ENCODE measurements around the gene DEPDC7. TPM values are rescaled to one million over a fixed set of nuclear protein-coding genes. Genes with fewer than 3 reads are reported as not detected.

The DEPDC7 gene
- total RNA-seq: 3.9 TPM

DNA sequence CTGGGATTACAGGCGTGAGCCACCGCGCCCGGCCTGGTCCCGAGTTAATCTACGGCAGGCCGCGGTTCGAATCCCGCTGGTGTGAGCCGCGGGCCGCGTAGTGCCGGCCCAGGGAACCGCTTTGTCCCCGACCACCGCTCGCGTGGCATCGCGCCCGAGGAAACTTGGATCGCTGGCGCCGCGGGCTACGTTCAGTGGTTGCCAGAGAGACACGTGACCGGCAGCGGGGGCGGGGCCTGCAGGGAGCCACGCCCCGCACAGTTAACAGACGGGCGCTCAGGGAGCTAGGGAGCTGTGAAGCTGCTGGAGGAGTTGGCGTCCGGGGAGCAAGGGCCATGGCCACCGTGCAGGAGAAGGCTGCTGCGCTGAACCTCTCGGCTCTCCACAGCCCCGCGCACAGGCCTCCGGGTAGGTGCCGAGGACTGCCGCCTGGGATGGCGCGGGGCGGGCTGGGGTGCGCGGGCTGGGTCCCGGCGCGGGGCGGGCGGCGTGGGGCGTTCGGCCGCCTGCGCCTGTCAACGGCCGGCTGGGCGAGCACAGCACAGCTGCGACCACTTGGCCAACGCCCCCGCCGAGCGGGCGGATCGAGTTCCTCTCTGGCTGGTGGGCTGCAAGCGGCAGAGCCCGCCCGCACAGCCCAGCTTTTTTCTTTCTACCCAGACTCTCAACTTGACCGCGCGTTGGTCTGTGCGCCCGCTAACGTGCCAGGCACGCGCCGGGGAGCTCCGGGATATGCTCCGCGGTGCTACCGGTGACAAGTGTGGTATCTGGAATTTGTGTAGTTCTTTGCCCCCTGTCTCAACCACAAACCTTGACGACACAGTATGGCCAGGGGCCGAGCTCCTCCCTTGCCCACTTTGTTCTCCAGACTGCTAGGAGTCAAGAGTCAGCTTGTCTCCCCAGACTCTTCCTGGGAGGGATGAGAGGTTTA lies at the start of gene DEPDC7:
Gene DEPDC7, plus strand, starts transcription at position 258 of the 931 bp plus-strand sequence. Its CDS starts 78 bp downstream, at position 336.

DNA sequence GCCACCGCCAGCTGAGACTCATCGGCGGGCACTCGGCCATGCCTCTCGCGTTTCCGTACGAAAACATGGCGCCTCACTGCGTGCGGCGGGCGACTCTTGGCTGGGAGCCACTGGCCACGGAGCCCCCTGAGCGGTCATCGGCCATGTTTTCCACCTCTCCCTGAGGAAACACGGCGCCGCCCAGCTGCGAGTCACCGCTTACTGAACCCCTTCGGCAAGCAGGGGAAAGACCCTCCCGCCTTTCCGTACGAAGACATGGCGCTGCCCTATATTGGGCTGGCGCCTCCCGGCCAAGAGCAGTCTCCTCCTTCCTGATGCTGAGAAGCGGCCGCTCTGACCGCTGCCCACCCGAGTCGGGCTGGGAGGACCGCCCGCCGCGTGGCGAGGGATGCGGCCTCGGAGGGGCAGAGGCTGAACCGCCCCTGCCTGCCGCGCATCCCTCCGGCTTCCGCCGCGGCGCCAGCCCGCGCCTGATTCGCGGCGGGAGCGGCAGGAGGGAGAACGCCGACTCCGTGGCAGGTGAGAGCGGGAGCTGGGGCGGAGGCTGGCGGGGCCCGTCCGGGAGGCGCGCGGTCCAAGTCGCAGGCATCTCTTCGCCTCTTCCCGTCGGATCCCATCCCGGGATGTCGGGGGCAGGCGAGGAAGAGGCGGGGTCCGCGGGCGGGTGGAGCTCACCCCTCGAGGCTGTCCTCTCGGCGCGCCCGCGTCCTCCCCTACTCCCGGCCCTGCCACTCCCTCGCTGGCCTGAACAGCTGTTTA lies 23.8 kb downstream of the DEPDC7 start, which contains the start of gene TCP11L1:
Gene TCP11L1, plus strand, starts transcription at position 299 of the 759 bp plus-strand sequence. CDS start 4,202 bp downstream, outside the sequence.

Small RNAs within 50 kb of the gene (small RNA-seq; reads per million reads assigned to genes)
- not detected for gene RF00019 (ENCODE audit: low replicate concordance)

Other genes starting within 250 kb of the DEPDC7 start
- 0.06 TPM for gene CCDC73, start 221.2 kb upstream of the DEPDC7 start, total RNA-seq
- gene PRRG4, start 186.0 kb upstream of the DEPDC7 start, total RNA-seq: 4.0 TPM
- 38.5 TPM for gene QSER1, start 123.1 kb upstream of the DEPDC7 start, total RNA-seq
- 16.6 TPM for gene TCP11L1, start 23.7 kb downstream of the DEPDC7 start, total RNA-seq
- 29.7 TPM for gene CSTF3, start 145.6 kb downstream of the DEPDC7 start, total RNA-seq
- gene HIPK3, start 241.5 kb downstream of the DEPDC7 start, total RNA-seq: 127 TPM